GM19351 (cell line): ENCODE data around the gene MPEG1.
A peak's percentile ranks its signal among the peaks of the same experiment; 100 is the strongest.

Experiments
- ATAC-seq: cut with Tn5 transposase; IDR thresholded peaks from one replicate; pipeline ENCODE4 v1.9.1; 2021; ENCODE audit warnings: mild to moderate bottlenecking, moderate library complexity; ENCODE audit not compliant: unreplicated experiment

Gene MPEG1

GRCh38 chr11:59189986-59190385 lies 22.7 kb downstream of the MPEG1 start:
- ATAC-seq = no peak

- no peak for ATAC-seq
Observed at GRCh38 chr11:59188954-59189353, 23.8 kb downstream of the MPEG1 start.

- no peak for ATAC-seq
Observed at GRCh38 chr11:59187587-59187986, 25.1 kb downstream of the MPEG1 start.

DNA sequence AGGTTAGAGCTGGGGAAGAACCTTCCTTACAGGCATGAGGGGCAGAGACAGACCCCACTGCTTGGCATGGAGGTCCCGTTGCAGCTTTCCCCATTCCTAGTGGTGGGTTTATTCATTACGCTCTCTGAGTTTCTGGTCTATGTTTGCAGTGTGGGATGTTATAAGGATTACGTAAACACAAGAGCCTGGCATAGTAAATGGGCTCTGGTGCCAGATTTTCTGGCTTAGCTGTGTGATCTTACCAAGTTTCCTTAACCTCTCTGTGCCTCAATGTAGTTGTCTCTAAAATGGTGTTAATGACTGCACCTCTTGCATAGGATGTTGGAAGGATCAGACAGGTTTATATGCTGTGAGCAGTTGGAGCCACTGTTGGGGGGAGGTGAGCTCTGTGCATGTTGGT lies 25.7 kb downstream of the MPEG1 start:
- ATAC-seq = no peak

DNA sequence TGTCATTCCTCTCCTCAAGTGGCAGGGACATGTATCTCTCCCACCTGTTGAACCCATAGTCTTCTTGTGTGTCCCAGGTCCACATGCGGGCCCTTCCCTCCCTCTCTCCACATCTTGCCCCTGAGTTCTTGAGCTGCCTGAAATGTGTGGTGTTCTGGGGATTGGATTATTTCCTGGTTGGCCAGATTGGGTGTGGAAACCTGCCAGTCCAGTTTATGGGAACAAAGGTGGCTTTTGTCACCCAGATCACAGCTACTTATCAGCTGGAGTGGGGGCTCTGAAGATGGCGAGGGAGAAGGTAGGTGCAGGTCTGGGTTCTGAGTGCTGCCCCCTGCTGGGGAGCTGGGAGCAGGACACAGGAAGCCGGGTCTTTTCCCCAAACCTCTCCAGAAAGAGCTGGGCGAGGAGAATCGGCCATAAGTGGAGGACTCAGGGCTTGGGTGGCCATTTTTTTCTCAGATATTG lies 26.6 kb downstream of the MPEG1 start:
- peak; percentile 74 for ATAC-seq

GRCh38 chr11:59185386-59185945 lies 27.3 kb downstream of the MPEG1 start:
- no peak for ATAC-seq

GRCh38 chr11:59184691-59185339 lies 27.9 kb downstream of the MPEG1 start:
- no peak for ATAC-seq

DNA sequence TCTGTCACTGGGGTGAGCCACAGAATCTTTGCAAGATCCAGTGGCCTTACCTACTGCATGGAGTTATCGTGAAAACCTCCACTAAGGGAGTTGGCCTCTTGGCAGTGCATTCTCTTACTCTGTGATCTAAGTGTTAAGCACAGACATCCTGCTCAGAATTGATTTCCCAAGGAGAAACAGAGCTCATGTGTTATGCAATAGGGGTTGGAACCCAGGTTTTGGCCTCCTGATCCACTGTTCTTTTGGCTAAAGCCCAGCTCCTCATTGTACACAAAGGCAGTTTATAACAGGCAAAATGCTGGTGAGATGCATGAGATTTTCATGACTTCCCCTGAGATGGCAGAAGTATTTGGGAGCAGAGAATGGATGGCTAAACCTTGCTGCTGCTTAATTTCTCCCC lies 29.0 kb downstream of the MPEG1 start:
- ATAC-seq = no peak

GRCh38 chr11:59182457-59183151 lies 30.1 kb downstream of the MPEG1 start:
- ATAC-seq = no peak

DNA sequence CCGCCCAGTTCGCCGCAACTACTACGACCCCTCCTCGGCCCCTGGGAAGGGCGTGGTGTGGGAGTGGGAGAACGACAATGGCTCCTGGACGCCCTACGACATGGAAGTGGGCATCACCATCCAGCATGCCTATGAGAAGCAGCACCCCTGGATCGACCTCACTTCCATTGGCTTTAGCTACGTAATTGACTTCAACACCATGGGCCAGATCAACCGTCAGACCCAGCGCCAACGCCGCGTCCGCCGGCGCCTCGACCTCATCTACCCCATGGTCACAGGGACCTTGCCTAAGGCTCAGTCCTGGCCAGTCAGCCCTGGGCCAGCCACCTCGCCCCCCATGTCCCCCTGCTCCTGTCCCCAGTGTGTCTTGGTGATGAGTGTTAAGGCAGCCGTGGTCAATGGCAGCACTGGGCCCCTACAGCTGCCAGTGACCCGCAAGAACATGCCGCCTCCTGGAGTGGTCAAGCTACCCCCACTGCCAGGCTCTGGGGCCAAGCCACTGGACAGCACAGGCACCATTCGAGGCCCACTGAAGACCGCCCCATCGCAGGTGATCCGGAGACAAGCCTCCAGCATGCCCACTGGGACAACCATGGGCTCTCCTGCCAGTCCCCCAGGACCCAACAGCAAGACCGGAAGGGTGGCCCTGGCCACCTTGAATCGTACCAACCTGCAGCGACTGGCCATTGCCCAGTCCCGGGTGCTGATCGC lies 30.8 kb downstream of the MPEG1 start:
- ATAC-seq = no peak

DNA sequence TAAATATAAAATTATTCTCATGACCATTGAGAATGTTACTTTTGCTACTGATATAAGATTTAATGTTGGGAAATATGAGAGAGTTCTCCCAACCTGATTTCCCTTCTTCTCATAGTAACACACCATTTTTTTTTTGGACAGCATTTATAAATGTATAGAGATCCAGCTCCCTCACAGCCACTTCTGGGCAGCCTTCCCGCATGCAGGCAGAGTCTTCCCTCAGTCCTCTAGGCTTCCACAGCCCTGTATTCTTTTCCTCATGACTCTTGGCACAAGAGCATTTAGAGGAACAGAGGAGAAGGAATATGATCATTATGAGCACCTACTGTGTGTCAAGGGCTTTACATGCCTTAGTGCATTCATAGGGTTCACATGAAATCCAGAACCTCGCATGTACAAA lies 31.8 kb downstream of the MPEG1 start:
- ATAC-seq = no peak

GRCh38 chr11:59180168-59180776 lies 32.5 kb downstream of the MPEG1 start:
- ATAC-seq = no peak

- ATAC-seq = no peak
Observed at GRCh38 chr11:59179121-59179520, 33.6 kb downstream of the MPEG1 start.

- ATAC-seq = no peak
Observed at GRCh38 chr11:59178402-59178801, 34.3 kb downstream of the MPEG1 start.

DNA sequence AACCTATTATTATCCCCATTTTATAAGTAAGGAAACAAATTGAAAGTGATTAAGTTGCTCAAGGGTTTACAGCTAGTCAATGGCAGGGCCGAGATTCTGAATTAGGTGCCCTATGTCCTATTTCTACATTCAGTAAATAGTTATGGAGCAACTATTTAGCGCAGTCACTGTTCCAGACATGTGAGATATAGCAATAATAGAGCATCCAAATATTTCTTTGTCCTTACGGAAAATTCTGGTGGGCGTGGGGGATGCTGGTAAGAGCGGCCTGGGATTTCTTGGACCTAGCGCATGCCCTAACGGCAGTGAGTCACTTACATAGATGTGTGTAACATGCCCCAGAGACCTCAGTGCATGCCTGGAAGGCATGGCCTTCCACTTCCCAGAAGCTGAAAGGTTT lies 36.4 kb downstream of the MPEG1 start:
- no peak for ATAC-seq

DNA sequence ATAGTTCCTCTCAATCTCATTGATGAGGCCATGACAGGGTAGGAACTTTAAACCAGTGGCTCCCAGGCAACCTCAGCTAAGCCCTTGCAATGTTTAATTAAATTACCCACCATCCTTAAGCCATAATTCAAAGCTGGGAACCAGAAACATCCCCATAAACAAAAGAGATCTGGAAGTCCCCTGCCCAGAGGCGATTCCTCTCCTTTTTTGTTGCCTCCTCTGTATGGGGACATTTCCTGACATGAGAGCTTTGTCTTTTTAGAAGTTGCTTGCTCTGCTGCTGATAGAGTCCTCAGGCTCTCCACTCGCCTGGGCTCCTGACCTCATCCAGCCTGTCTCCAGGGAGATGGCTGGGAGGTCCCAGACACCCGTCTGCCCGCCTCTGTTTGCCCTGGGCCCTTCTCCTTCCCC lies 37.6 kb downstream of the MPEG1 start:
- no peak for ATAC-seq

DNA sequence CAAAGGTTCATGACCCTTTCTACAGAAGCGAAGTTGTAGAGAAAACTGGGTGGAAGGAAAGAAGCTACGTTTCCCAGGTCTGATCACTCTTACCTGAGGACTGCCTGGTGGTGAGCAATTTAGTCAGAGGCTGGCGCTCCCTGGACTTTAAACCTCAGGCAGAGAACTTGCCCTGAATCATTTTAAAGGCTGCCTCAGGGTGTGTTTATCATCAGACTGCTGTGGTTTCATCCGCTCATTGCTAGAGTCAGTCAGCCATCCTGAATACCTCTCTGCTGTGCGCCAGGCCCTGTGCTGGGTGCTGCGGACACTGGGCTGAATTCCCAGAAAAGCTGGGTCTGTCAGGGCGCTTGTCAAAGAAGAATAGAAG lies 38.1 kb downstream of the MPEG1 start:
- no peak for ATAC-seq

DNA sequence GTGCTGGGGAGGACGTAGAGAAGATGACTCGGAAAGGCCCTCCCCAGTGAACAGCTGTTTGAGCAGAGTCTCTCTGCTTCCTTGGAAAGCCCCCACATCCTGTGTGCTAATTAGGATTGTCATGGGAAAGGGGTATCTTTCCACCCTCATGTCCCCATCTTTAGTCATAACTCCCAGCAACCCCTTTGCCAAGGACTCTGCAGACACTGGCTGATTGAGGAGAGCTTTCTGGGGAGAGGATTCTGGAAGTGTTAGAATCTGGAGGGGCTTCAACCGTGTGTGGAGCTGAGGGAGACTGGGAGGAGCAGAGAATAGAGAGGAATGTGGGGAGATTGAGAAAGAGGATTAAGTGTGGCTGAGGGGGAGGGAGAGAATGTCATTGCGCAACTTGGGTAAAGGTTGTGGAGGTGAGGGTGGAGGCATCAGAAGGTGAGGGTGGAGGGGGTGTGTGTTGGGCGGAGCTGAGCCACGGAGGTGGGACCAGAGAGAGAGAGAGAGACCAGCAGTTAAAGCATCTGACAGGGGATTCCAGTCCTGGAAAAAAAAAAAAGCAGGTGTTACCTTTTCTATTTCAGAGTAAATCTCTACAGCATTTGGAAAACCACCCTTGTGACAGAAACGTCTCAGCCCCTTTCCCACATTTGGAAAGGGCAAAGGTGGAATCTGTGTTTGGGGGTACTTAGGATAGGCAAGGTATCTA lies 38.6 kb downstream of the MPEG1 start:
- no peak for ATAC-seq

DNA sequence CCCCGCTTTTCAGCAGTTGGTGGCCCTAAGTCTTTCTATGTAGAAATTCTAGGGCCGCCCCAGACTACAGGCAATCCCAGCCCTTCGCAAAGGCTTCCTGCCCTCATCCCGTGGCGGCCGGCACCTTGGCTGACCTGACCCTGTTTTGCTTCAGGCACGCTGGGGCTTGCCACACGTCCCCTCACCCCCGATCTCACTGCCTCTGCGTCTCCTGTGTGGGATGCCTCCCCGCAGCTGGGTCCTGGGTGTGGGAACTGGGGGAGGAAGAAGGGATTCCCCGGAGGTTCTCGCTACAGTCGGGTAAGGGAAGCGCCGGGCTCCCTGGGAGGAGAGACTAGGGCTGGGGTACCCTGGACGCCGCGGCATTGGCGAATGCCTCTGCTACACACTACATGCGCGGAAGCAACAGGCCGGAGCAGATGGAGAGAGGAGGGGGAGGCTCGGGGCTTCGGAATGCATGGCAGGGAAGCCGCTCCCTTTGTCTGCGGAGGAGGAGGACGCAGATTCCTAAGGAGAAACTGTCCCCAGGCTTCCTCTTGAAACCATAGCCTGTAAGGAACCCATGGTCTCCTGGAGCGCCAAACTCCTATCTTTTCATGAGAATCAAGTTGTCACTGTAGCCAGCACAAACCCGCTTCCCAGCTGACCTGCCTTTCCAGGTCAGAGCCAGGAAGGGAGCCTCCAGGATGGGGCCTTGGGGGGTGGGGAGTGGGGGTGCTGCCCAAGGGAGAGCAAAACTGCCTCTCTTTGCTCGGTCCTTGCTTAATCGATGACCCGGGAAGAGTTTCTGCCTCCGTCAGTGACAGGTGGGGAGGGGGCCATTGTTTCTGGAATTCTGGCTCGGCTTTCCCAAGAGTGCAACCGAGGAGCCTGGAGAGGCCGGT lies 39.4 kb downstream of the MPEG1 start:
- peak; percentile 2 for ATAC-seq
